Measurements from ENCODE around the gene MAGED2.
"Not testable (repeated sequence)": the region's sequence is repeated elsewhere in the genome, so short reads cannot be mapped to it uniquely, and the experiment has no call there.

MAGED2 gene

GRCh38 chrX:54819201-54819600 is 11.7 kb downstream of the MAGED2 start:
- DNase-seq: no peak

GRCh38 chrX:54820737-54821136 is 13.2 kb downstream of the MAGED2 start:
- no peak for DNase-seq

- DNase-seq: no peak
Observed at GRCh38 chrX:54821310-54821709, 13.8 kb downstream of the MAGED2 start.

GRCh38 chrX:54824195-54824594 is 16.6 kb downstream of the MAGED2 start:
- no peak for DNase-seq

- DNase-seq: no peak
Observed at GRCh38 chrX:54824722-54825121, 17.2 kb downstream of the MAGED2 start.

GRCh38 chrX:54825716-54826438 is 18.3 kb downstream of the MAGED2 start:
- DNase-seq: no peak

- no peak for DNase-seq
Observed at GRCh38 chrX:54826598-54826997, 19.1 kb downstream of the MAGED2 start.

- DNase-seq: no peak
Observed at GRCh38 chrX:54838583-54838982, 31.0 kb downstream of the MAGED2 start.

GRCh38 chrX:54841184-54841874 is 33.8 kb downstream of the MAGED2 start:
- DNase-seq: not testable (repeated sequence)

GRCh38 chrX:54842607-54843006 is 35.1 kb downstream of the MAGED2 start:
- no peak for DNase-seq

- no peak for DNase-seq
Observed at GRCh38 chrX:54843050-54843449, 35.5 kb downstream of the MAGED2 start.

- DNase-seq: not testable (repeated sequence)
Observed at GRCh38 chrX:54847700-54848099, 40.2 kb downstream of the MAGED2 start.

GRCh38 chrX:54865208-54865607 is 57.7 kb downstream of the MAGED2 start:
- DNase-seq: no peak

Measured in inflammatory macrophage (primary cell).